K562 (cell line): ENCODE results near the gene CCDC159. TPM values are rescaled to one million over a fixed set of nuclear protein-coding genes. Genes with fewer than 3 reads are reported as not detected.

ENCODE experiments used
- FOSL1 ChIP-seq: fragments of 200-800 bp; sonication (Bioruptor generic); conservative IDR thresholded peaks from 2 replicates; pipeline ENCODE4 v1.6.1; 2016; ENCODE audit warnings: missing genetic modification characterization, missing compliant biosample characterization
- GABPB1 ChIP-seq: sonication (generic); formaldehyde crosslinking; IDR thresholded peaks from 2 replicates; pipeline ENCODE4 v1.8.0; 2022; ENCODE audit warnings: mild to moderate bottlenecking, missing genetic modification reagents
- ILF3 ChIP-seq: fragments of 450-650 bp; IDR thresholded peaks from 2 replicates; pipeline ENCODE4 v1.6.1; 2018; ENCODE audit warnings: antibody characterized with exemption, mild to moderate bottlenecking, moderate library complexity, borderline replicate concordance
- polyA plus RNA-seq, 8 experiments: library from polyadenylated mRNA; depleted of rRNA in 4 of 8; stranded (reverse) in 5 of 8; unstranded in 3 of 8; fragments of >200 nt; fragmentation: Nextera tagmentation in 2 of 8; fragmentation: Illumina TruSeq in 1 of 8; extraction: Ambion mirVana in 2 of 8; extraction: Trizol in 1 of 8; gene quantifications; 2 replicates each; pipeline versions ENCODE4 v1.2.1 to v1.2.3, GENCODE V29; 2011 to 2014; ENCODE audit warnings: inconsistent platforms in 1 of 8, missing spikeins in 1 of 8
- total RNA-seq, 7 experiments: library from RNA; depleted of rRNA in 6 of 7; stranded (reverse); fragments of >200 nt in 6 of 7; fragmentation: Illumina TruSeq in 2 of 7; extraction: Trizol in 2 of 7; gene quantifications; 2 replicates each; pipeline versions ENCODE4 v1.2.1 to v1.2.3, GENCODE V29; 2011 to 2021; ENCODE audit warnings: low replicate concordance in 1 of 7
- TF ChIP-seq, protein P1 (sequence below): sonication (generic); formaldehyde crosslinking; IDR thresholded peaks from 2 replicates; pipeline ENCODE4 v1.8.1; 2023; ENCODE audit warnings: mild to moderate bottlenecking, missing genetic modification reagents
- TF ChIP-seq, protein P2 (sequence below), 2 experiments: IDR thresholded peaks; 2 replicates each; pipeline ENCODE4 v1.6.1; 2011; ENCODE audit warnings: borderline replicate concordance in 1 of 2, control low read depth in 1 of 2, low read depth in 1 of 2, low read length in 1 of 2, mild to moderate bottlenecking in 1 of 2, mixed read lengths in 1 of 2, moderate library complexity in 1 of 2; ENCODE audit not compliant: insufficient read depth in 1 of 2, insufficient read length in 1 of 2, poor library complexity in 1 of 2, severe bottlenecking in 1 of 2; ENCODE audit errors: extremely low read depth in 1 of 2
- TF ChIP-seq, protein P3 (sequence below): fragments of 450-650 bp; conservative IDR thresholded peaks from 2 replicates; pipeline ENCODE4 v1.6.1; 2016; ENCODE audit warnings: missing genetic modification characterization, low read depth, mild to moderate bottlenecking, missing compliant biosample characterization, moderate library complexity
- TF ChIP-seq, protein P4 (sequence below): sonication (generic); formaldehyde crosslinking; IDR thresholded peaks from 2 replicates; pipeline ENCODE4 v1.9.0; 2022; ENCODE audit warnings: mild to moderate bottlenecking, missing genetic modification reagents

Gene CCDC159
- total and polyA plus RNA-seq, 9 of the 15 experiments (the other 6 are each of a cell fraction or from before 2014, with no cell fraction given): 0.68 to 10.1 (median 4.7) TPM

DNA sequence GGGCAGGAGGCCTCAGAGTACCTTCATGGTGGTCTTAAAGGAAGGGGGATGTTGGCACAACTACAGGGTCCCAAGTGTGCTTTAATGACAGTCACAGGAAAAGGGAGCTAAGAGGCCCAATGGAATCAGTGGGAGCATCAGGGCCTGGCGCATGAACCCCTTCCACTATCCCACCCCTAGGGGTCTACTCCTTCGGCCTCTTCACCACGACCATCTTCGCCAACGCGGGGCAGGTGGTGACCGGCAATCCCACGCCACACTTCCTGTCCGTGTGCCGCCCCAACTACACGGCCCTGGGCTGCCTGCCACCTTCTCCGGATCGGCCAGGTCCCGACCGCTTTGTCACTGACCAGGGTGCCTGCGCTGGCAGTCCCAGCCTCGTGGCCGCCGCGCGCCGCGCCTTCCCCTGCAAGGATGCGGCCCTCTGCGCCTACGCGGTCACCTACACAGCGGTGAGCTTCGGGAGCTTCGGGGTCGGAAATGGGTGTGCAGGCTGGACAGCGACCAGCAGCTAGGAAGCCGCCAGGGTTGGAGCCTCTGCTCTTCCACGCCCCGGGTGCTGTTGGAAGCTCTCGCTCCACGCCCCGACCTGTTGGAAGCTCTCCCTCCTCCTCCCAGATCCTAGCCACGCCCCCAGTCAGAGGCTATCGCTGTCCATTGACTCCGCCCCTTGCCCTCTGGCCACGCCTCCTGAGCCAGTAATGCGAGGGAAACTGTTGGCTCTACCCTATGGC, 14.9 kb downstream of the CCDC159 start (continued):
- TF ChIP-seq, protein P1, sequence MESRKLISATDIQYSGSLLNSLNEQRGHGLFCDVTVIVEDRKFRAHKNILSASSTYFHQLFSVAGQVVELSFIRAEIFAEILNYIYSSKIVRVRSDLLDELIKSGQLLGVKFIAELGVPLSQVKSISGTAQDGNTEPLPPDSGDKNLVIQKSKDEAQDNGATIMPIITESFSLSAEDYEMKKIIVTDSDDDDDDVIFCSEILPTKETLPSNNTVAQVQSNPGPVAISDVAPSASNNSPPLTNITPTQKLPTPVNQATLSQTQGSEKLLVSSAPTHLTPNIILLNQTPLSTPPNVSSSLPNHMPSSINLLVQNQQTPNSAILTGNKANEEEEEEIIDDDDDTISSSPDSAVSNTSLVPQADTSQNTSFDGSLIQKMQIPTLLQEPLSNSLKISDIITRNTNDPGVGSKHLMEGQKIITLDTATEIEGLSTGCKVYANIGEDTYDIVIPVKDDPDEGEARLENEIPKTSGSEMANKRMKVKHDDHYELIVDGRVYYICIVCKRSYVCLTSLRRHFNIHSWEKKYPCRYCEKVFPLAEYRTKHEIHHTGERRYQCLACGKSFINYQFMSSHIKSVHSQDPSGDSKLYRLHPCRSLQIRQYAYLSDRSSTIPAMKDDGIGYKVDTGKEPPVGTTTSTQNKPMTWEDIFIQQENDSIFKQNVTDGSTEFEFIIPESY (CRISPR knock-in tag): peak; percentile 100
- TF ChIP-seq GABPB1 (0 out of 2 replicates have a peak, but pooled peaks have one; percentile 41), FOSL1 (tag) (no peak), ILF3 (no peak)
- TF ChIP-seq, protein P2, sequence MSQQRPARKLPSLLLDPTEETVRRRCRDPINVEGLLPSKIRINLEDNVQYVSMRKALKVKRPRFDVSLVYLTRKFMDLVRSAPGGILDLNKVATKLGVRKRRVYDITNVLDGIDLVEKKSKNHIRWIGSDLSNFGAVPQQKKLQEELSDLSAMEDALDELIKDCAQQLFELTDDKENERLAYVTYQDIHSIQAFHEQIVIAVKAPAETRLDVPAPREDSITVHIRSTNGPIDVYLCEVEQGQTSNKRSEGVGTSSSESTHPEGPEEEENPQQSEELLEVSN (IDR thresholded peaks at IDR 0.05; ENCODE audit: borderline replicate concordance in 1 of 2, extremely low read depth in 1 of 2, insufficient read depth in 1 of 2, insufficient read length in 1 of 2, low read depth in 1 of 2, low read length in 1 of 2, poor library complexity in 1 of 2, severe bottlenecking in 1 of 2): peak; percentile 65 to 69
- TF ChIP-seq, protein P3, sequence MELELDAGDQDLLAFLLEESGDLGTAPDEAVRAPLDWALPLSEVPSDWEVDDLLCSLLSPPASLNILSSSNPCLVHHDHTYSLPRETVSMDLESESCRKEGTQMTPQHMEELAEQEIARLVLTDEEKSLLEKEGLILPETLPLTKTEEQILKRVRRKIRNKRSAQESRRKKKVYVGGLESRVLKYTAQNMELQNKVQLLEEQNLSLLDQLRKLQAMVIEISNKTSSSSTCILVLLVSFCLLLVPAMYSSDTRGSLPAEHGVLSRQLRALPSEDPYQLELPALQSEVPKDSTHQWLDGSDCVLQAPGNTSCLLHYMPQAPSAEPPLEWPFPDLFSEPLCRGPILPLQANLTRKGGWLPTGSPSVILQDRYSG: no peak
- TF ChIP-seq, protein P4, sequence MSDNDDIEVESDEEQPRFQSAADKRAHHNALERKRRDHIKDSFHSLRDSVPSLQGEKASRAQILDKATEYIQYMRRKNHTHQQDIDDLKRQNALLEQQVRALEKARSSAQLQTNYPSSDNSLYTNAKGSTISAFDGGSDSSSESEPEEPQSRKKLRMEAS (CRISPR knock-in tag): peak; percentile 84
